Transverse colon (tissue), 4 donors: Measurements from ENCODE around the gene BBS1. TPM values are rescaled to one million over a fixed set of nuclear protein-coding genes. Genes with fewer than 3 reads are reported as not detected.

ENCODE experiments used
- DNase-seq: peaks from one replicate; pipeline ENCODE4 v3.0.0-alpha.2; 2019
- H3K27ac ChIP-seq, 4 donors: fragments of 200-600 bp; sonication (generic); 2 replicates each; pipeline ENCODE4 v1.5.1; 2016 to 2018; ENCODE audit warnings: inconsistent platforms in 4 of 4
- H3K27me3 ChIP-seq: fragments of 200-600 bp; sonication (generic); 2 replicates; pipeline ENCODE4 v1.5.1; 2017; ENCODE audit warnings: inconsistent platforms
- H3K36me3 ChIP-seq, 4 donors: fragments of 200-600 bp; sonication (generic); 2 replicates each; pipeline ENCODE4 v1.5.1; 2017 to 2019; ENCODE audit warnings: inconsistent platforms in 4 of 4
- H3K4me1 ChIP-seq, 4 donors: fragments of 200-600 bp; sonication (generic); 2 replicates each; pipeline ENCODE4 v1.5.1; 2017 to 2020; ENCODE audit warnings: inconsistent platforms in 4 of 4
- H3K4me3 ChIP-seq, 4 donors: fragments of 200-600 bp; sonication (generic); 1 replicate in 1 of 4; 2 replicates in 3 of 4; pipeline versions ENCODE4 v1.5.1 to v1.6.1; 2017 to 2019; ENCODE audit warnings: inconsistent platforms in 4 of 4
- H3K9me3 ChIP-seq, 2 donors: fragments of 200-600 bp; sonication (generic); 2 replicates each; pipeline ENCODE4 v1.5.1; 2017 to 2019; ENCODE audit warnings: inconsistent platforms in 2 of 2
- EP300 ChIP-seq: sonication (generic); formaldehyde crosslinking; IDR thresholded peaks from one replicate; pipeline ENCODE4 v1.6.1; 2017; ENCODE audit warnings: antibody characterized with exemption, low read depth
- POLR2A ChIP-seq: fragments of 450-650 bp; IDR thresholded peaks from one replicate; pipeline ENCODE4 v1.6.1; 2016; ENCODE audit warnings: antibody characterized with exemption, mild to moderate bottlenecking, moderate library complexity
- POLR2AphosphoS5 ChIP-seq, 3 donors: sonication (generic); formaldehyde crosslinking; IDR thresholded peaks; one replicate each; pipeline ENCODE4 v1.6.1; 2016; ENCODE audit warnings: antibody characterized with exemption in 3 of 3
- WGBS, 2 donors: methylation state at CpG; one replicate each; pipeline ENCODE4 v1.1.5; 2018; ENCODE audit warnings: low coverage in 1 of 2; 5-methylcytosine and 5-hydroxymethylcytosine counted together
- in situ Hi-C, 4 donors: fragments of 200-750 bp; cut with MboI; loops; one replicate each; pipeline versions ENCODE4 v1.15.0 to v1.15.1; 2017; ENCODE audit warnings: low sequenced_read_pairs in 3 of 4, low pct_ligation_motif_present in 1 of 4, low pct_unique_long_range_greater_than_20kb in 1 of 4
- intact Hi-C: fragments of 100-400 bp; cut with DNase I; formaldehyde crosslinking; loops from one replicate; pipeline ENCODE4 v1.15.1; 2023; ENCODE audit warnings: low total_unique reads
- total RNA-seq, 4 donors: library from RNA; depleted of rRNA; stranded (reverse); fragments of >200 nt; gene quantifications; one replicate each; pipeline ENCODE4 v1.1.0, GENCODE V29; 2016
- TF ChIP-seq, protein P1 (sequence below), 5 experiments: fragments of 200-600 bp in 3 of 5; fragments of 450-650 bp in 2 of 5; sonication (generic) in 3 of 5; IDR thresholded peaks; 1 replicate in 2 of 5; 2 replicates in 3 of 5; pipeline ENCODE4 v1.5.1; 2016 to 2017; ENCODE audit warnings: antibody characterized with exemption in 5 of 5, inconsistent platforms in 3 of 5, mild to moderate bottlenecking in 2 of 5, moderate library complexity in 1 of 5

Gene BBS1
- total RNA-seq, 4 donors from 2014 or later, result 33.3 to 146 (median 56.0) TPM

DNA sequence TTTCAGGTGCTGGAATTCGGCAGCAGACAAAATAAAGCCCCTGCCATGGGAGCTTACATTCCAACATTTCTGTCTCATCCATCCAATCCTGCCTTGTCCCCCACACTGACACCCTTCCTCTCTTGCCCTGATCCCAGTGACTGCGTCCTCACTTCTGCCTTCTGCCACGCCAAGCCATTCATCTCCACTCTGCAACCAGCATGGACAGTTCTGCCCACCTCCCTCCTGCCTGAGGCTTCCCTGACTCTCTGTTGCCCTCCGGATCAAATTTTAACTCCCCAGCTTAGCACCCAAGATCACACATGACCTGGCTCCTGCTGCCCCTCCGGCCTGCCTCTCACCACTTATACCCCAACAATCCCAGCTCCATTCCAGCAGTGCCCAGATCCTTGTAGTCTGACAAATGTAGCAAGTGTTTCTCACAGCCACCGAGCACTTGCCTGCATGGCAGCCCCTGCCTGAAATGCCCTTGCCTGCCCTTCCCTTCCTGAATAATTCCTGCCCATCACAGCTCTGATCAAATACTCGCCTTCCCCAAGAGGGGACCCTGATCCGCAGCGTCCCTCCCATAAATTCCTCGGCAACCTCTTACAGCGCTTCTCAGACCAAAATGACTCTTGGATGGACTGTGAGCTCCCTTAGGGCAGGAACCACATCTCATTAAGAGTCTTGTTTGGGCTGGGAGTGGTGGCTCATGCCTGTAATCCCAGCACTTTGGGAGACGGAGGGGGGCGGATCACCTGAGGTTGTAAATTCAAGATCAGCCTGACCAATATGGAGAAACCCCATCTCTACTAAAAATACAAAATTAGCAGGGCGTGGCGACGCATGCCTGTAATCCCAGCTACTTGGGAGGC lies 38.6 kb downstream of the BBS1 start:
- no peak overlapping the region for H3K27ac ChIP-seq
- H3K36me3 ChIP-seq, result no peaks in the 10 kb centered on the region
- DNase-seq, result no peak
- intact Hi-C loops, result no loop called here
- no peak overlapping the region for H3K4me3 ChIP-seq
- peaks cover 6 to 23% (median 15%) of the 10 kb centered on the region in 4 donors for H3K4me1 ChIP-seq
- peaks cover 11% of the 10 kb centered on the region for H3K27me3 ChIP-seq
- H3K9me3 ChIP-seq, result no peaks in the 10 kb centered on the region
- 30 to 62% methylated on average over 9 to 16 of the region's 16 CpGs for WGBS, 2 donors
- TF ChIP-seq POLR2A, result no peak
- TF ChIP-seq, protein P1, sequence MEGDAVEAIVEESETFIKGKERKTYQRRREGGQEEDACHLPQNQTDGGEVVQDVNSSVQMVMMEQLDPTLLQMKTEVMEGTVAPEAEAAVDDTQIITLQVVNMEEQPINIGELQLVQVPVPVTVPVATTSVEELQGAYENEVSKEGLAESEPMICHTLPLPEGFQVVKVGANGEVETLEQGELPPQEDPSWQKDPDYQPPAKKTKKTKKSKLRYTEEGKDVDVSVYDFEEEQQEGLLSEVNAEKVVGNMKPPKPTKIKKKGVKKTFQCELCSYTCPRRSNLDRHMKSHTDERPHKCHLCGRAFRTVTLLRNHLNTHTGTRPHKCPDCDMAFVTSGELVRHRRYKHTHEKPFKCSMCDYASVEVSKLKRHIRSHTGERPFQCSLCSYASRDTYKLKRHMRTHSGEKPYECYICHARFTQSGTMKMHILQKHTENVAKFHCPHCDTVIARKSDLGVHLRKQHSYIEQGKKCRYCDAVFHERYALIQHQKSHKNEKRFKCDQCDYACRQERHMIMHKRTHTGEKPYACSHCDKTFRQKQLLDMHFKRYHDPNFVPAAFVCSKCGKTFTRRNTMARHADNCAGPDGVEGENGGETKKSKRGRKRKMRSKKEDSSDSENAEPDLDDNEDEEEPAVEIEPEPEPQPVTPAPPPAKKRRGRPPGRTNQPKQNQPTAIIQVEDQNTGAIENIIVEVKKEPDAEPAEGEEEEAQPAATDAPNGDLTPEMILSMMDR (IDR thresholded peaks at IDR 0.05), result no peak
- TF ChIP-seq POLR2AphosphoS5 (IDR thresholded peaks at IDR 0.05), result no peak
- no peak for TF ChIP-seq EP300
- in situ Hi-C loops, result no loop called here

DNA sequence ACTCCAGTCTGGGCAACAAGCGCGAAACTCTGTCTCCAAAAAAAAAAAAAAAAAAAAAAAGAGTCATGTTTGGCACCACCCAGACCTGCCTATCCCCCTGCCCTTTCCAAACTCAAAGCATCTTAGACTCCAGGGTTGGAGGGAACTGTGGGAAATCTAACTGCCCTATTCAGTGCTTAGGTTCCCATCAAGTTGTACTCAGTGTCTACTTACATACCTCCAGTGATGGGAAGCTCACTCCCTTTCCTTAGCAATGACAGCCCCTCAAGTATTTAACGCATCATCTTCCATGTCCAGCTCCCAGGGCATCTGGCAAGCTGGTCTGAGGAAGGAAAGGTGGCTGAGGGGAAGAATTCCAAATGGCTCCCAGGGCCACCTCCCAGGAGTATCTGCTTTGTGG lies 39.3 kb downstream of the BBS1 start:
- no peak overlapping the region for H3K27ac ChIP-seq
- no peaks in the 10 kb centered on the region for H3K9me3 ChIP-seq
- DNase-seq, result no peak
- TF ChIP-seq, protein P1 (IDR thresholded peaks at IDR 0.05), result no peak
- TF ChIP-seq POLR2AphosphoS5 (IDR thresholded peaks at IDR 0.05), result no peak
- TF ChIP-seq EP300, result no peak
- no peak for TF ChIP-seq POLR2A
- H3K36me3 ChIP-seq, result no peaks in the 10 kb centered on the region
- peaks cover 6 to 16% (median 14%) of the 10 kb centered on the region in 4 donors for H3K4me1 ChIP-seq
- no peak overlapping the region for H3K4me3 ChIP-seq
- 90 to 96% methylated on average over 3 of the region's 3 CpGs for WGBS, 2 donors
- in situ Hi-C loops (loop anchor here in 1 of 4 donors (25.0 kb wide), 1 partner anchor 288 kb away; the partner anchor contains the start of gene RCE1), intact Hi-C loops (loop anchor here (10.0 kb wide), 1 partner anchor 285 kb away; no protein-coding TSS in a partner anchor)
- peaks cover 11% of the 10 kb centered on the region for H3K27me3 ChIP-seq

DNA sequence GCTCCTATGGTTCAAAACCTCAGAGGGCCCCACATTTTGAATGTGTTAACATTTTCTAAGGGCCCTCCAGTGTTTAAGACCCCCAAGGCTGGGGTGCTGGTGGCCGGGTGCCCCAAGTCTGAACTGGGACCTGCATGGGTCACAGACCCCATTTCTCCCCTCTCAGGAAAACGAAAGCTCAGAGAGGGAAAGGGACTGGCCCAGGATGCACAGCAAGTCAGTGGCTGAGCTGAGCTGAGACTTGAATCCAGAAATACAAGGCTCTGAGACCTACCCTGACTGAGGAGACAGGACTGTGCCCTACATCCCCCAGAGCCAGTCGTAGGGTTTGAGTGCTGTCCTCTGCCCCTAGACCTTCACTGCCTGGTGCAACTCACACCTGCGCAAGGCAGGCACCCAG lies 40.5 kb downstream of the BBS1 start:
- no peaks in the 10 kb centered on the region for H3K9me3 ChIP-seq
- H3K27me3 ChIP-seq, result peaks cover 11% of the 10 kb centered on the region
- TF ChIP-seq, protein P1 (IDR thresholded peaks at IDR 0.05), result no peak
- no peak for TF ChIP-seq POLR2A
- TF ChIP-seq POLR2AphosphoS5 (IDR thresholded peaks at IDR 0.05), result no peak
- no peak for TF ChIP-seq EP300
- intact Hi-C loops (loop anchor here (10.0 kb wide), 1 partner anchor 284 kb away; no protein-coding TSS in a partner anchor), in situ Hi-C loops (loop anchor here in 1 of 4 donors (25.0 kb wide), 1 partner anchor 286 kb away; the partner anchor contains the start of gene RCE1)
- H3K36me3 ChIP-seq, result no peaks in the 10 kb centered on the region
- no peak for DNase-seq
- H3K4me3 ChIP-seq, result no peak overlapping the region
- H3K27ac ChIP-seq, result no peak overlapping the region
- WGBS, 2 donors, result 90 to 91% methylated on average over 2 to 4 of the region's 4 CpGs
- peaks cover 0 to 9% (median 7%) of the 10 kb centered on the region in 4 donors for H3K4me1 ChIP-seq

DNA sequence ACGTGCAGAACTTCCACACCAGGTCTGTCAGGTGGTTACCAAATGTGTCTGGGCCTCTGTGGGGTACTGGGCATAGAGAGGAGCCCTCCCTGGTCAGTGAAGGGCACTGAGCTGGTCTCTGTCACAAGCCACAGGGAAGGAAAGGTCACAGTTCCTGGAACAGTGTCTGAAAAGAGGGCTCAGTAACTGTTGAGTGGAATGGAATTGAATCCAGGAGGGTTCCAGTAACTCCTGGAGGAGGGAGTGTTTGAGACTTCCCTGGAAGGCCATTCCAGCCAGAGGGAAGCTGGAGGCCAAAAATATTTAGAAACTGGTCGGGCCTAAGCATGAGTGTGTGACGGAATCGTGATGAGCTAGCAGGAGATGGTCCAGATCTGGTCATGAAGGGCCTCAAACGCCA lies 44.2 kb downstream of the BBS1 start:
- TF ChIP-seq EP300 (no peak), POLR2A (no peak), POLR2AphosphoS5 (IDR thresholded peaks at IDR 0.05) (no peak)
- TF ChIP-seq, protein P1 (IDR thresholded peaks at IDR 0.05), result no peak
- H3K4me1 ChIP-seq, result peaks cover 6 to 9% (median 8%) of the 10 kb centered on the region in 4 donors
- no peak overlapping the region for H3K4me3 ChIP-seq
- in situ Hi-C loops, result loop anchor here in 1 of 4 donors (25.0 kb wide), 1 partner anchor 283 kb away; the partner anchor contains the start of gene RCE1
- DNase-seq, result no peak
- peaks cover 25% of the 10 kb centered on the region for H3K27me3 ChIP-seq
- H3K9me3 ChIP-seq, result no peaks in the 10 kb centered on the region
- intact Hi-C loops, result loop anchor here (10.0 kb wide), 1 partner anchor 280 kb away; no protein-coding TSS in a partner anchor
- WGBS, 2 donors, result 84 to 90% methylated on average over 2 to 5 of the region's 5 CpGs
- no peak overlapping the region for H3K27ac ChIP-seq
- H3K36me3 ChIP-seq, result no peaks in the 10 kb centered on the region
